GM10266 (cell line): ENCODE data around the gene GFOD1.

Experiments used
- DNase-seq: peaks from one replicate; pipeline ENCODE4 v3.0.0; 2012; ENCODE audit errors: extremely low spot score
- TF ChIP-seq, protein P1 (sequence below): IDR thresholded peaks from 2 replicates; pipeline ENCODE4 v1.5.1; 2012; ENCODE audit warnings: mild to moderate bottlenecking, low read depth; ENCODE audit not compliant: control insufficient read depth, insufficient read depth; ENCODE audit errors: missing control alignments

The GFOD1 gene

DNA sequence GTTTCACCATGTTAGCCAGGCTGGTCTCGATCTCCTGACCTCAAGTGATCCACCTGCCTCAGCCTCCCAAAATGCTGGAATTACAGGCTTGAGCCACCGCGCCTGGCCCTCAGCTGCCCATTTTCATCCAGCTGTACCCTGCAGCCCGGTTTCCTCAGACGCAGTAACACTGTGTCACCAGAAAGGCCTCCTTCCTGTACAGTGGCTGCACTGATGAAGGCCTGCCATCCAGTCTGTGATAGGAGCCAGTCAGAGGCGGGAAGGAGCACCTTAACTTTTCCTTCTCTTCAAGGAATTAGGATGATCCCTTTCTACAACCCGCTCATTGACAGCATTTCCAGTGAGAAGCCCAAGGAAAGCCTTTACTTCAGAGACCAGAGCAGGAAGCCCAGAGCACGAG lies 75.9 kb downstream of the GFOD1 start:
- TF ChIP-seq, protein P1, sequence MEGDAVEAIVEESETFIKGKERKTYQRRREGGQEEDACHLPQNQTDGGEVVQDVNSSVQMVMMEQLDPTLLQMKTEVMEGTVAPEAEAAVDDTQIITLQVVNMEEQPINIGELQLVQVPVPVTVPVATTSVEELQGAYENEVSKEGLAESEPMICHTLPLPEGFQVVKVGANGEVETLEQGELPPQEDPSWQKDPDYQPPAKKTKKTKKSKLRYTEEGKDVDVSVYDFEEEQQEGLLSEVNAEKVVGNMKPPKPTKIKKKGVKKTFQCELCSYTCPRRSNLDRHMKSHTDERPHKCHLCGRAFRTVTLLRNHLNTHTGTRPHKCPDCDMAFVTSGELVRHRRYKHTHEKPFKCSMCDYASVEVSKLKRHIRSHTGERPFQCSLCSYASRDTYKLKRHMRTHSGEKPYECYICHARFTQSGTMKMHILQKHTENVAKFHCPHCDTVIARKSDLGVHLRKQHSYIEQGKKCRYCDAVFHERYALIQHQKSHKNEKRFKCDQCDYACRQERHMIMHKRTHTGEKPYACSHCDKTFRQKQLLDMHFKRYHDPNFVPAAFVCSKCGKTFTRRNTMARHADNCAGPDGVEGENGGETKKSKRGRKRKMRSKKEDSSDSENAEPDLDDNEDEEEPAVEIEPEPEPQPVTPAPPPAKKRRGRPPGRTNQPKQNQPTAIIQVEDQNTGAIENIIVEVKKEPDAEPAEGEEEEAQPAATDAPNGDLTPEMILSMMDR, result no peak
- DNase-seq, result no peak

DNA sequence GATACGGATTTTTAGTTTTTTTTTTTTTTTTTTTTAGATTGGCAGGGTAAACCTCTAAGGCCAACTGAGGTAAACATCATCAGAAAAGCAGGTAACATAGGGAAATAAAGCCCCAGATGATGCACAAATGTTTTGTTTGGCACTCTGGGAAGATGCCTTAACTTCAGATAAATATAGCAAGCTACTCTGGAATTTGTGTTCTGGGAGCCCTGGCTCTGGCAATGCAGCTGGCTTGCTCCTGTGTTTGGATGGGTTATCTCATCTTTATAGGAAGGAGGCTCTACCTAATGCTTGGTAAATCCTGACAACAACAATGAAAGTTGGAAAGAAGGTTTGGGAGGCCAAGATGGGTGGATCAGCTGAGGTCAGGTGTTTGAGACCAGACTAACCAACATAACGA lies 77.4 kb downstream of the GFOD1 start:
- DNase-seq, result no peak
- TF ChIP-seq, protein P1, result no peak

DNA sequence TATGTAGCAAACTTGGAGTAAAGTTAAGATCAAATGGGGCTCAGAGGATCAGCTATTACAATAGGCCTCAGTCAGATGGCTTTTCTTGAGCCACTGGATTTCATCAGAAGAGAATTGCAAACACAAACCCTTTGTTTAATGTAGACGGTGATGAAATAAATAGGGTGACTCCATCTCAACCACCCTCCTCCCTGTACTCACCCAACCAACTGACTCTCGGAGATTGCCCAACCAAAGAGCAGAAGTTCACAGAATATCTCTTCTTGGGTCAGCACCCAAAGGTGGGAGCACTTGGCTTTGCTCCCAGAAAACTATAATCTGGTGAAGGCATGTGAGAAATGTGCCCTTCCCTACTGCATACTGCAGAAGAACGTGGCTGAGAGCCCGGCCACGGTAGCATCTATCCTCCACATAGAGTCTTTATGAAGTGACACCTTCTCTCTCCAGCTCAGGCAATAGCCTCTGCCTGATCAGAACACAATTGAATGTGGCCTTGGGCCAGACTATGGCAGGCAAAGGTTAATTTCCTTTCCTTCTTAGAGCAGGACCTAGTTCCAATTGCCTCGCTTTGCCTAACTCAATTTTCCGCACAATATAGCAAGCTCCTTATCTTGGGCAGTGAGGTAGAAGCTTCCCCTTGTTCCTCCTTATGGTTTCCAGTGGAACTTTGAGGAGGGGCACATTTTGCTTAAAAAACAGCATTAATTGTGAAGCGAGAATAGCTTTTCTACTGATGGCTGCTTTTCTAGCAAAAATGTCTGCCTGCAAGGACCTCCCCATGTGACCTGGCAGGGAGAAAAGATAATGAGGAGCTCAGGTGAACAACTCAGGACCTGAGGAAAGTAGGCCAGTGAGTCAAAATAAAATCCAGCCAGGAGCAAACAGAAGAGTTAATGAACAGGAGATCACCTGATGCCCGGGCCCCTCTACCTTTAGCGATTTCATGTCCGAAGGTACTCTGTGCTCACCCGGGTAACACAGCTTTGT lies 79.4 kb downstream of the GFOD1 start:
- DNase-seq, result no peak
- TF ChIP-seq, protein P1, result no peak

DNA sequence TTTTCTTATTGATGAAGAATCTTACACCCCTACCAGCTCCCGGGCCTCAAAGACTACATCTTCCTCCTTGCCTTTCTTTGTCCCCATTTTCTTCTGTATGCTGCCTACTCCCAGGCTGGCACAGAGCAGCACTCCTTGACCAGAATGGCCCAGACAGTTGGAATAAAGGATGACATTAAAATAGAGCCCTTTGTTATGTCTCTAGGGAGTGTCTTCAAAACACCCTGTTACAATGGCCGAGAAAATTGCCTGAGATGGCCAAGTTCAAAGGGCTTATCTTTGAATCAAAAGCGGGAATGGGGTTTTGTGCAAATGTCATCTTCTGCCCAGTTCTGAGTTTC lies 80.1 kb downstream of the GFOD1 start:
- TF ChIP-seq, protein P1, result no peak
- no peak for DNase-seq

DNA sequence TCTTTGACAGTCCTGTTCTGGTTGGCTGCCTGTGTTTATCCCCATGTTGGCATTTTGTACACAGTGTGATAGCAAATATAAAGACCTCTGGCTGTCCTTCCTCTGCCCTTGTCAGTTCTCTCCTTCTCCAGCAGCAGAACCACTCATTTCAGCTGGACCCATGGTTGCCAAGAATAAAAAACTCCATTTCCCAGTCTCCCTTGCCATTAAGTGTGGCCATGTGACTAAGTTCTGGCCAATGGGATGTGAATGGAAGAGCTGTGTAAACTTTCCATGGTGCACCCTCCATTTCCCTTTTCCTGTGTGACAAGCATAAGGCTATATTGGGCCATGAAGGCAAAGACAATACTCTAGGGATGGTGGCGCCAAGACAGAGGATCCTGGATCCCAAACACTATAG lies 80.6 kb downstream of the GFOD1 start:
- DNase-seq, result no peak
- TF ChIP-seq, protein P1, result no peak

DNA sequence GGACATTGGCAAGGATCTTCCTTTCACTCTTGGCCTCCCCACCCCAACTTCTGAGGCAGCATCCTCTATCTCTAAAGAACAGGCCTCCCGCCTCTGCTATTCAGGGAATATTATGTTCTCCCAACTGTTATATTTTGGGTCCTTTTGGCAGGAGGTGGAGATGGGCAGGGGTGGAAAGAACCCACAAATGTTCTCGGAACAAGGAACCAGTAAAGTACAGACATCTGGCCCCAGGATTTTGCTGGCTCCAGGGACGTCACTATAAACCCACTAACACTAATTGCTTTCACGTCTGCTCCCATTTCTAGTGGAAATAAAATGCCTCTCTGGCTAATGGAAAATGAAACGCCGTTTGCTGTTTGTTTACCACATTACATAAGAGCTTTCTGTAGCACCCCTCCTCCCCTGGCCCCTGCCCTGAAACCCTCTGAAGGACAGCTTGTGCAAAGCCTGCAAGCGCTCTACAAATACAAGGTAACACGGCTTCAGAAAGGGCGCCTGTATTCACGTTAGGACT lies 81.4 kb downstream of the GFOD1 start:
- no peak for DNase-seq

More for the DNA sequence above, 81.4 kb downstream of the GFOD1 start:
- TF ChIP-seq, protein P1, result no peak
